ENCODE data around the gene MAMLD1.

Gene MAMLD1

DNA sequence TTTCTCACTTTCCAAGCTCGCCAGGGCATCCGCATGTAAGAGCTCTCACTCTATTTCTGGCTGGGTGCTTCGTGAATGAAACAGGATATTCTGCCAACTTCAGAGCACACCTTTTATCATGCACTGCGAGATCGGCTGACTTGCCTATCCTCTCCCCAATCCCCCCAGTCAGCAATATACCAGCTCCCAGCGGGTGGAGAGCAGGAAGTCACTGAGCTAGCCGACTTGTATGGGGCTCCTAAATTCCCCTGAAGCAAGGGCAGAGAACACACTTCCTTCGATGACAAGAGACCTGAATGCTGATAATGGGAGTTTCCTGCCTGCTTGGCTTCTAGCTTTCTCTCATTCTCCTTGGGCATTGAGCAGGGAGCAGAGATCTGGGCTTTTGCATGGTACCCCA lies 33.8 kb upstream of the MAMLD1 start:
- H3K4me2 ChIP-seq (ENCODE audit: low read length): no peak overlapping the region
- no peak overlapping the region for H3K9ac ChIP-seq
- H3K79me2 ChIP-seq: no peaks in the 10 kb centered on the region
- no peak overlapping the region for H3K27ac ChIP-seq
- H3K27me3 ChIP-seq (ENCODE audit: control insufficient read depth, insufficient read depth, low read length): no peaks in the 10 kb centered on the region
- no peaks in the 10 kb centered on the region for H3K36me3 ChIP-seq (ENCODE audit: control insufficient read depth, insufficient read depth, low read length)
- no peak overlapping the region for H2AFZ ChIP-seq
- TF ChIP-seq, protein P1, sequence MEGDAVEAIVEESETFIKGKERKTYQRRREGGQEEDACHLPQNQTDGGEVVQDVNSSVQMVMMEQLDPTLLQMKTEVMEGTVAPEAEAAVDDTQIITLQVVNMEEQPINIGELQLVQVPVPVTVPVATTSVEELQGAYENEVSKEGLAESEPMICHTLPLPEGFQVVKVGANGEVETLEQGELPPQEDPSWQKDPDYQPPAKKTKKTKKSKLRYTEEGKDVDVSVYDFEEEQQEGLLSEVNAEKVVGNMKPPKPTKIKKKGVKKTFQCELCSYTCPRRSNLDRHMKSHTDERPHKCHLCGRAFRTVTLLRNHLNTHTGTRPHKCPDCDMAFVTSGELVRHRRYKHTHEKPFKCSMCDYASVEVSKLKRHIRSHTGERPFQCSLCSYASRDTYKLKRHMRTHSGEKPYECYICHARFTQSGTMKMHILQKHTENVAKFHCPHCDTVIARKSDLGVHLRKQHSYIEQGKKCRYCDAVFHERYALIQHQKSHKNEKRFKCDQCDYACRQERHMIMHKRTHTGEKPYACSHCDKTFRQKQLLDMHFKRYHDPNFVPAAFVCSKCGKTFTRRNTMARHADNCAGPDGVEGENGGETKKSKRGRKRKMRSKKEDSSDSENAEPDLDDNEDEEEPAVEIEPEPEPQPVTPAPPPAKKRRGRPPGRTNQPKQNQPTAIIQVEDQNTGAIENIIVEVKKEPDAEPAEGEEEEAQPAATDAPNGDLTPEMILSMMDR (IDR thresholded peaks at IDR 0.05): no peak
- no peaks in the 10 kb centered on the region for H3K9me3 ChIP-seq (ENCODE audit: control insufficient read depth, low read length)
- H3K4me3 ChIP-seq (ENCODE audit: low read depth, low read length): no peak overlapping the region
- H3K4me1 ChIP-seq: peaks cover 4% of the 10 kb centered on the region

DNA sequence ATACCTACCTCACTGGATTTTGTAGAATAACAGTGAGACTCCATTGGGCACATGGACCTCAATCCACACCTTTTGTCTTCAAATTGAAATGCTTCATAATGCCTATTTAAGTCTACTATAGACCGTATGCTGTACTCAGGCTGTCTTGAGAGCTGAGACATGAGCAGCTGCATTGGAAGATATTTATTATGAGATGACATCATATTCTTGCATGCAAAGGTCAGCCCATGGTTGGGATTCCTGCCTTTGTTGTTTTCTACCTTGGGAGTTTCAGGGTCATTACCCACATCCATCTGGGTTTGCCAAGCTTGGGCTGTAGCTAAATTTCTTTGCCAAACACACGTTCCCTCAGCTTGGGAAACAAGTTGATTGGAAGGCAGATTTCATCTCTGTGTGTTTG lies 33.2 kb upstream of the MAMLD1 start:
- Histone ChIP-seq H3K4me1 (peaks cover 4% of the 10 kb centered on the region), H3K9ac (no peak overlapping the region), H3K27ac (no peak overlapping the region), H3K4me3 (ENCODE audit: low read depth, low read length) (no peak overlapping the region), H3K9me3 (ENCODE audit: control insufficient read depth, low read length) (no peaks in the 10 kb centered on the region), H3K79me2 (no peaks in the 10 kb centered on the region), H3K4me2 (ENCODE audit: low read length) (no peak overlapping the region), H3K36me3 (ENCODE audit: control insufficient read depth, insufficient read depth, low read length) (no peaks in the 10 kb centered on the region), H3K27me3 (ENCODE audit: control insufficient read depth, insufficient read depth, low read length) (no peaks in the 10 kb centered on the region), H2AFZ (no peak overlapping the region)
- TF ChIP-seq, protein P1 (IDR thresholded peaks at IDR 0.05): no peak

DNA sequence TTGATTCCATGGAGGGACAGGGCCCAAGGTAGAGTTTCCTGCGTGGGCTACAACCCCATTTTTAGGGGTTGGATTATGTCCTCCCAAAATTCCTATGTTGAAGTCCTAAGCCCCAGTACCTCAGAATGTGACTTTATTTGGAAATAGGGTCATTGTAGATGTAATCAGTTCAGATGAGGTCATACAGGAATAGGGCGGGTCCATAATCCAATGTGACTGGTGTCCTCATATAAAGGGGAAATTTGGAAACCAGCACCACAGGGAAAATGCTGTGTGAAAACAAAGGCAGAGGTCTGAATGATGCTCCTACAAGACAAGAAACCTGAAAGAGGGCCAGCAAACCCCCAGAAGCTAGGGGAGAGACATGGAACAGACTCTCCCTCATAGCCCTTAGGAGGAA lies 31.1 kb upstream of the MAMLD1 start:
- Histone ChIP-seq H2AFZ (no peak overlapping the region), H3K4me3 (ENCODE audit: low read depth, low read length) (no peak overlapping the region), H3K27ac (no peak overlapping the region), H3K9me3 (ENCODE audit: control insufficient read depth, low read length) (no peaks in the 10 kb centered on the region), H3K36me3 (ENCODE audit: control insufficient read depth, insufficient read depth, low read length) (no peaks in the 10 kb centered on the region), H3K9ac (no peak overlapping the region), H3K79me2 (no peaks in the 10 kb centered on the region), H3K4me2 (ENCODE audit: low read length) (no peak overlapping the region), H3K4me1 (peaks cover 4% of the 10 kb centered on the region), H3K27me3 (ENCODE audit: control insufficient read depth, insufficient read depth, low read length) (no peaks in the 10 kb centered on the region)
- TF ChIP-seq, protein P1 (IDR thresholded peaks at IDR 0.05): no peak

- no peaks in the 10 kb centered on the region for H3K27me3 ChIP-seq (ENCODE audit: control insufficient read depth, insufficient read depth, low read length)
- H3K4me3 ChIP-seq (ENCODE audit: low read depth, low read length): no peak overlapping the region
- H3K27ac ChIP-seq: no peak overlapping the region
- H3K4me2 ChIP-seq (ENCODE audit: low read length): no peak overlapping the region
- H2AFZ ChIP-seq: no peak overlapping the region
- no peak overlapping the region for H3K9ac ChIP-seq
- TF ChIP-seq, protein P1 (IDR thresholded peaks at IDR 0.05): no peak
- peaks cover 4% of the 10 kb centered on the region for H3K4me1 ChIP-seq
- no peaks in the 10 kb centered on the region for H3K79me2 ChIP-seq
- no peaks in the 10 kb centered on the region for H3K9me3 ChIP-seq (ENCODE audit: control insufficient read depth, low read length)
- no peaks in the 10 kb centered on the region for H3K36me3 ChIP-seq (ENCODE audit: control insufficient read depth, insufficient read depth, low read length)
Measured at GRCh38 chrX:150334100-150334499, 29.0 kb upstream of the MAMLD1 start.

DNA sequence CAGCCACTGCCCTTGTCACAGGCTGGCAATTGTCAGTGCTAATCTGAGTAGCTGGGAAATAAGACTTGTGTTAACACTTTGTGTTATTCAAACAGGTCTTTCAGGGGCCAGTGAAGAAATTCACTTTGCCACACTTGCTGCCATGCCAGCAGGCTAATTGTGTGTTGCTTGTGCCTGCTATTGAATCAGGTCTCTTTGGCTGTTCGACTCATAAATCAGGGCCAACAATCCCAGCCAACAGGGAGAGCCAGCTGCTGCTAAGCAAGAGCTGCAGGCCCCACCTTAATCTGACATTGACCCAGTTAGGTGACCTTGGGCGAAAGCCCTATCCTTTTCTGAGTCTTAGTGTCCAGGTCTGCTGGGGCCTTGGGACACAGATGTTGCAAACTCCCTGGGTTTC lies 28.1 kb upstream of the MAMLD1 start:
- Histone ChIP-seq H3K9me3 (ENCODE audit: control insufficient read depth, low read length) (no peaks in the 10 kb centered on the region), H3K36me3 (ENCODE audit: control insufficient read depth, insufficient read depth, low read length) (no peaks in the 10 kb centered on the region), H3K27ac (no peak overlapping the region), H3K4me2 (ENCODE audit: low read length) (no peak overlapping the region), H3K79me2 (no peaks in the 10 kb centered on the region), H3K4me1 (no peaks in the 10 kb centered on the region), H3K9ac (no peak overlapping the region), H2AFZ (no peak overlapping the region), H3K27me3 (ENCODE audit: control insufficient read depth, insufficient read depth, low read length) (no peaks in the 10 kb centered on the region), H3K4me3 (ENCODE audit: low read depth, low read length) (no peak overlapping the region)
- TF ChIP-seq, protein P1 (IDR thresholded peaks at IDR 0.05): no peak
